HepG2 (cell line): ENCODE results near the gene LRPPRC. TPM values are rescaled to one million over a fixed set of nuclear protein-coding genes. Genes with fewer than 3 reads are reported as not detected.

ENCODE experiments used
- CBX1 ChIP-seq: IDR thresholded peaks from one replicate; pipeline ENCODE4 v1.6.1; 2016; ENCODE audit warnings: antibody characterized with exemption, low read depth
- CHCHD3 ChIP-seq: sonication (generic); formaldehyde crosslinking; IDR thresholded peaks from 2 replicates; pipeline ENCODE4 v1.8.0; 2022; ENCODE audit warnings: mild to moderate bottlenecking, missing genetic modification reagents, moderate library complexity
- KLF6 ChIP-seq: IDR thresholded peaks from 2 replicates; pipeline ENCODE4 v1.8.0; 2016; ENCODE audit warnings: missing biosample characterization, missing genetic modification reagents
- MXI1 ChIP-seq: IDR thresholded peaks from 3 replicates; pipeline ENCODE4 v1.6.1; 2012; ENCODE audit warnings: low read depth, low read length, inconsistent platforms, borderline replicate concordance
- NFE2L1 ChIP-seq: sonication (generic); formaldehyde crosslinking; IDR thresholded peaks from 2 replicates; pipeline ENCODE4 v1.4.0; 2020; ENCODE audit warnings: missing genetic modification reagents, mild to moderate bottlenecking, borderline replicate concordance
- NFYB ChIP-seq: sonication (generic); formaldehyde crosslinking; IDR thresholded peaks from 2 replicates; pipeline ENCODE4 v1.4.0; 2020; ENCODE audit warnings: missing genetic modification reagents
- PAF1 ChIP-seq: IDR thresholded peaks from 2 replicates; pipeline ENCODE4 v1.6.1; 2016; ENCODE audit warnings: missing genetic modification reagents, missing compliant biosample characterization
- PLRG1 ChIP-seq: fragments of 450-650 bp; conservative IDR thresholded peaks from 2 replicates; pipeline ENCODE4 v1.6.1; 2016
- RFX5 ChIP-seq: IDR thresholded peaks from 2 replicates; pipeline ENCODE4 v1.6.1; 2011; ENCODE audit warnings: low read depth, low read length, improper control_type of control experiment
- SIX4 ChIP-seq: sonication (generic); formaldehyde crosslinking; IDR thresholded peaks from 2 replicates; pipeline ENCODE4 v1.4.0; 2020; ENCODE audit warnings: missing genetic modification reagents
- TCF7L2 ChIP-seq: IDR thresholded peaks from 2 replicates; pipeline ENCODE4 v1.6.1; 2011; ENCODE audit warnings: mild to moderate bottlenecking, low read depth, low read length, moderate library complexity
- THAP11 ChIP-seq: IDR thresholded peaks from 2 replicates; pipeline ENCODE4 v1.6.1; 2016; ENCODE audit warnings: missing biosample characterization, missing genetic modification reagents
- ZKSCAN5 ChIP-seq: sonication (generic); formaldehyde crosslinking; IDR thresholded peaks from 2 replicates; pipeline ENCODE4 v1.5.1; 2020; ENCODE audit warnings: mild to moderate bottlenecking, missing genetic modification reagents
- ZMYM3 ChIP-seq: sonication (generic); formaldehyde crosslinking; IDR thresholded peaks from 2 replicates; pipeline ENCODE4 v1.5.1; 2020; ENCODE audit warnings: mild to moderate bottlenecking, missing genetic modification reagents
- ZNF484 ChIP-seq: sonication (generic); formaldehyde crosslinking; IDR thresholded peaks from 2 replicates; pipeline ENCODE4 v1.5.1; 2020; ENCODE audit warnings: mild to moderate bottlenecking, low read depth, missing genetic modification reagents, borderline replicate concordance
- ZNF557 ChIP-seq: sonication (generic); formaldehyde crosslinking; IDR thresholded peaks from 2 replicates; pipeline ENCODE4 v1.4.0; 2020; ENCODE audit warnings: missing genetic modification reagents
- ZNF629 ChIP-seq: sonication (generic); formaldehyde crosslinking; conservative IDR thresholded peaks from 2 replicates; pipeline ENCODE4 v1.5.0; 2020; ENCODE audit warnings: missing genetic modification reagents
- polyA plus RNA-seq, 8 experiments: library from polyadenylated mRNA; depleted of rRNA in 3 of 8; stranded (reverse) in 7 of 8; unstranded in 1 of 8; fragments of >200 nt; fragmentation: Illumina TruSeq in 4 of 8; extraction: Trizol in 4 of 8; gene quantifications; 2 replicates each; pipeline versions ENCODE4 v1.2.1 to v1.2.3, GENCODE V29; 2011 to 2016; ENCODE audit warnings: low read depth in 4 of 8, missing spikeins in 1 of 8, mixed read lengths in 1 of 8; ENCODE audit not compliant: insufficient read depth in 1 of 8
- total RNA-seq, 5 experiments: library from RNA; depleted of rRNA; stranded (reverse); fragments of >200 nt; fragmentation: Illumina TruSeq; extraction: Trizol; gene quantifications; 2 replicates each; pipeline ENCODE4 v1.2.3, GENCODE V29; 2016; ENCODE audit warnings: low read depth in 1 of 5
- TF ChIP-seq, protein P1 (sequence below): sonication (generic); formaldehyde crosslinking; IDR thresholded peaks from 2 replicates; pipeline ENCODE4 v1.5.1; 2020; ENCODE audit warnings: missing genetic modification reagents, mild to moderate bottlenecking, borderline replicate concordance
- TF ChIP-seq, protein P2 (sequence below): sonication (generic); formaldehyde crosslinking; IDR thresholded peaks from 2 replicates; pipeline ENCODE4 v1.9.0; 2021; ENCODE audit warnings: missing genetic modification reagents, mild to moderate bottlenecking, borderline replicate concordance
- TF ChIP-seq, protein P3 (sequence below): sonication (generic); formaldehyde crosslinking; IDR thresholded peaks from 2 replicates; pipeline ENCODE4 v1.4.0; 2020; ENCODE audit warnings: missing genetic modification reagents
- TF ChIP-seq, protein P4 (sequence below): sonication (generic); formaldehyde crosslinking; IDR thresholded peaks from 2 replicates; pipeline ENCODE4 v1.4.0; 2020; ENCODE audit warnings: missing genetic modification reagents; ENCODE audit errors: not compliant biosample characterization

Gene LRPPRC
- total and polyA plus RNA-seq, 2 of the 13 experiments (the other 11 are each of a cell fraction or from before 2014, with no cell fraction given) = 117 to 167 TPM

DNA sequence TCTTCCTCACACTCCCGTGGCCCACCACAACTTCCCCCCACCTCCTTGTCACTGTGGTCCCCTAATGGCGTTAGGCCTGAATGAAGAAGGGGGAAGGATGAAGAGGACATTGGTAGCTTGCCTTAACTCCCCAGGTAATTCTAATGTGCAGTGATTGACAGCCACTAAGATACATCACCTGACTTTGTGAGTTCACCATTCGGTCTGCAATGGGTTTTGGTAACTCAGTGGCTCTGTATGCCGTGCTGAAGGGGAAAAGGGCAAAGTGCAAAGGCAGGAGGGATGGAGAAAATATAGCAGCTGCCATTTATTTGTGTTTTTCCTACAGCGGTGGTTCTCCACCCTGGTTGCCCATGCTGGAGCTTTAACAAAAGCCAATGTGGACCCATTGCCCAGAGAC lies 114.8 kb downstream of the LRPPRC start (continued):
- TF ChIP-seq MXI1 (no peak), CHCHD3 (CRISPR knock-in tag) (no peak), NFE2L1 (no peak), CBX1 (no peak), SIX4 (no peak), ZNF557 (no peak), PAF1 (CRISPR knock-in tag) (peak; percentile 66; the same call in 1 of the 2 replicates), THAP11 (no peak), PLRG1 (no peak), NFYB (CRISPR knock-in tag) (no peak), TCF7L2 (no peak), ZNF629 (no peak; the same call in 1 of the 2 replicates), ZMYM3 (CRISPR knock-in tag) (peak; percentile 30; the same call in 1 of the 2 replicates), RFX5 (no peak), ZNF484 (CRISPR knock-in tag) (no peak), KLF6 (CRISPR knock-in tag) (no peak), ZKSCAN5 (CRISPR knock-in tag) (no peak)
- TF ChIP-seq, protein P1, sequence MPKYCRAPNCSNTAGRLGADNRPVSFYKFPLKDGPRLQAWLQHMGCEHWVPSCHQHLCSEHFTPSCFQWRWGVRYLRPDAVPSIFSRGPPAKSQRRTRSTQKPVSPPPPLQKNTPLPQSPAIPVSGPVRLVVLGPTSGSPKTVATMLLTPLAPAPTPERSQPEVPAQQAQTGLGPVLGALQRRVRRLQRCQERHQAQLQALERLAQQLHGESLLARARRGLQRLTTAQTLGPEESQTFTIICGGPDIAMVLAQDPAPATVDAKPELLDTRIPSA (CRISPR knock-in tag) = no peak
- TF ChIP-seq, protein P2, sequence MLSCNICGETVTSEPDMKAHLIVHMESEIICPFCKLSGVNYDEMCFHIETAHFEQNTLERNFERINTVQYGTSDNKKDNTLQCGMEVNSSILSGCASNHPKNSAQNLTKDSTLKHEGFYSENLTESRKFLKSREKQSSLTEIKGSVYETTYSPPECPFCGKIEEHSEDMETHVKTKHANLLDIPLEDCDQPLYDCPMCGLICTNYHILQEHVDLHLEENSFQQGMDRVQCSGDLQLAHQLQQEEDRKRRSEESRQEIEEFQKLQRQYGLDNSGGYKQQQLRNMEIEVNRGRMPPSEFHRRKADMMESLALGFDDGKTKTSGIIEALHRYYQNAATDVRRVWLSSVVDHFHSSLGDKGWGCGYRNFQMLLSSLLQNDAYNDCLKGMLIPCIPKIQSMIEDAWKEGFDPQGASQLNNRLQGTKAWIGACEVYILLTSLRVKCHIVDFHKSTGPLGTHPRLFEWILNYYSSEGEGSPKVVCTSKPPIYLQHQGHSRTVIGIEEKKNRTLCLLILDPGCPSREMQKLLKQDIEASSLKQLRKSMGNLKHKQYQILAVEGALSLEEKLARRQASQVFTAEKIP (CRISPR knock-in tag) = no peak
- TF ChIP-seq, protein P3, sequence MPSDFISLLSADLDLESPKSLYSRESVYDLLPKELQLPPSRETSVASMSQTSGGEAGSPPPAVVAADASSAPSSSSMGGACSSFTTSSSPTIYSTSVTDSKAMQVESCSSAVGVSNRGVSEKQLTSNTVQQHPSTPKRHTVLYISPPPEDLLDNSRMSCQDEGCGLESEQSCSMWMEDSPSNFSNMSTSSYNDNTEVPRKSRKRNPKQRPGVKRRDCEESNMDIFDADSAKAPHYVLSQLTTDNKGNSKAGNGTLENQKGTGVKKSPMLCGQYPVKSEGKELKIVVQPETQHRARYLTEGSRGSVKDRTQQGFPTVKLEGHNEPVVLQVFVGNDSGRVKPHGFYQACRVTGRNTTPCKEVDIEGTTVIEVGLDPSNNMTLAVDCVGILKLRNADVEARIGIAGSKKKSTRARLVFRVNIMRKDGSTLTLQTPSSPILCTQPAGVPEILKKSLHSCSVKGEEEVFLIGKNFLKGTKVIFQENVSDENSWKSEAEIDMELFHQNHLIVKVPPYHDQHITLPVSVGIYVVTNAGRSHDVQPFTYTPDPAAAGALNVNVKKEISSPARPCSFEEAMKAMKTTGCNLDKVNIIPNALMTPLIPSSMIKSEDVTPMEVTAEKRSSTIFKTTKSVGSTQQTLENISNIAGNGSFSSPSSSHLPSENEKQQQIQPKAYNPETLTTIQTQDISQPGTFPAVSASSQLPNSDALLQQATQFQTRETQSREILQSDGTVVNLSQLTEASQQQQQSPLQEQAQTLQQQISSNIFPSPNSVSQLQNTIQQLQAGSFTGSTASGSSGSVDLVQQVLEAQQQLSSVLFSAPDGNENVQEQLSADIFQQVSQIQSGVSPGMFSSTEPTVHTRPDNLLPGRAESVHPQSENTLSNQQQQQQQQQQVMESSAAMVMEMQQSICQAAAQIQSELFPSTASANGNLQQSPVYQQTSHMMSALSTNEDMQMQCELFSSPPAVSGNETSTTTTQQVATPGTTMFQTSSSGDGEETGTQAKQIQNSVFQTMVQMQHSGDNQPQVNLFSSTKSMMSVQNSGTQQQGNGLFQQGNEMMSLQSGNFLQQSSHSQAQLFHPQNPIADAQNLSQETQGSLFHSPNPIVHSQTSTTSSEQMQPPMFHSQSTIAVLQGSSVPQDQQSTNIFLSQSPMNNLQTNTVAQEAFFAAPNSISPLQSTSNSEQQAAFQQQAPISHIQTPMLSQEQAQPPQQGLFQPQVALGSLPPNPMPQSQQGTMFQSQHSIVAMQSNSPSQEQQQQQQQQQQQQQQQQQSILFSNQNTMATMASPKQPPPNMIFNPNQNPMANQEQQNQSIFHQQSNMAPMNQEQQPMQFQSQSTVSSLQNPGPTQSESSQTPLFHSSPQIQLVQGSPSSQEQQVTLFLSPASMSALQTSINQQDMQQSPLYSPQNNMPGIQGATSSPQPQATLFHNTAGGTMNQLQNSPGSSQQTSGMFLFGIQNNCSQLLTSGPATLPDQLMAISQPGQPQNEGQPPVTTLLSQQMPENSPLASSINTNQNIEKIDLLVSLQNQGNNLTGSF = no peak
- TF ChIP-seq, protein P4, sequence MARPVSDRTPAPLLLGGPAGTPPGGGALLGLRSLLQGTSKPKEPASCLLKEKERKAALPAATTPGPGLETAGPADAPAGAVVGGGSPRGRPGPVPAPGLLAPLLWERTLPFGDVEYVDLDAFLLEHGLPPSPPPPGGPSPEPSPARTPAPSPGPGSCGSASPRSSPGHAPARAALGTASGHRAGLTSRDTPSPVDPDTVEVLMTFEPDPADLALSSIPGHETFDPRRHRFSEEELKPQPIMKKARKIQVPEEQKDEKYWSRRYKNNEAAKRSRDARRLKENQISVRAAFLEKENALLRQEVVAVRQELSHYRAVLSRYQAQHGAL (CRISPR knock-in tag) = no peak
